Activated CD8-positive, alpha-beta memory T cell treated with anti-CD3 and anti-CD28 coated beads for 36 hours (primary cell): ENCODE data around the gene DLG4. TPM values are rescaled to one million over a fixed set of nuclear protein-coding genes. Genes with fewer than 3 reads are reported as not detected.

Experiments
- CTCF ChIA-PET: fragments of 350-600 bp; sonication (Branson Sonifier 250); formaldehyde crosslinking; loops from one replicate; lab custom pipeline; 2021; ENCODE audit warnings: antibody characterized with exemption; lab: Charles Lee
- POLR2A ChIA-PET: fragments of 350-600 bp; sonication (Branson Sonifier 250); formaldehyde crosslinking; loops from one replicate; lab custom pipeline; 2021; ENCODE audit warnings: antibody characterized with exemption; lab: Charles Lee
- total RNA-seq, 2 experiments: library from RNA; stranded (reverse); gene quantifications; one replicate each; pipeline ENCODE4 v1.2.3, GENCODE V29; 2021

DLG4 gene
- total RNA-seq = 1 to 10 TPM; 4.5 to 4.6 TPM

DNA sequence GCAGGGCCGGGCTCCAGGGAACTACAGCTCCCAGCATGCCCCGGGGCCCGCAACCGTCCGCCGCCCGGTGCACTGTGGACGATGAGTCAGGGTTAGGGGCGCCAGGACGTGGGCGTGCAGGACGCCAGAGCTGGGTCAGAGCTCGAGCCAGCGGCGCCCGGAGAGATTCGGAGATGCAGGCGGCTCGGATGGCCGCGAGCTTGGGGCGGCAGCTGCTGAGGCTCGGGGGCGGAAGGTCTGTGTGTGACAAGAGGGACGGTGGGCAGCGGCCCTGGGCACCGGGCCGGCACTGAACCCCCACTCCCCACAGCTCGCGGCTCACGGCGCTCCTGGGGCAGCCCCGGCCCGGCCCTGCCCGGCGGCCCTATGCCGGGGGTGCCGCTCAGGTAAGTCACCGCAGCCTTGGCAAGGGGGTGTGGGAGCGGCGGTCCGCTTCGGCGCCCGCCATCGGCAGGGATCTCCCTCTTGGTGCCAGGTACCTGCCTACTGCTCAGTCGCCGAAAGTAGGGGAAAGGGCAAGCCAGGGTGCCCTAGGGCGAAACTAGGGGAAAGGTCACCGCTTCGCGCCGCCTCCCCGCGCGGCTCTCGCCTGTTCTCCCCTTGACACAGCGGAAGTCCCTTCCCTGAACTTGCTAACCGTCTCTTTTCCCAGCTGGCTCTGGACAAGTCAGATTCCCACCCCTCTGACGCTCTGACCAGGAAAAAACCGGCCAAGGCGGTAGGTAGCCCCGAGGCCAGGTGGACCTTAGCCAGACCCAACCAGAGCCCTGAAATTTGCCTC is at the start of gene DLG4, which contains the start of gene ACADVL:
TSS of gene DLG4 (minus strand) at position 25 of the 781 bp plus-strand sequence.
TSS of gene ACADVL (plus strand) at position 127 of the 781 bp plus-strand sequence. CDS start at position 174, 47 bp downstream.
- ChIA-PET CTCF (interaction anchor here (0.9 to 2.1 kb wide), 10 partner anchors 12 to 174 kb away, joined by 3 to 12 read pairs (median 4); partner anchors contain the start of genes CTDNEP1, DVL2, ELP5 and PHF23), POLR2A (interaction anchor here (0.7 to 3.3 kb wide), 11 partner anchors 10 to 183 kb away, joined by 3 to 19 read pairs (median 5); partner anchors contain the start of genes ACAP1, CTDNEP1, DVL2 and NEURL4)

DNA sequence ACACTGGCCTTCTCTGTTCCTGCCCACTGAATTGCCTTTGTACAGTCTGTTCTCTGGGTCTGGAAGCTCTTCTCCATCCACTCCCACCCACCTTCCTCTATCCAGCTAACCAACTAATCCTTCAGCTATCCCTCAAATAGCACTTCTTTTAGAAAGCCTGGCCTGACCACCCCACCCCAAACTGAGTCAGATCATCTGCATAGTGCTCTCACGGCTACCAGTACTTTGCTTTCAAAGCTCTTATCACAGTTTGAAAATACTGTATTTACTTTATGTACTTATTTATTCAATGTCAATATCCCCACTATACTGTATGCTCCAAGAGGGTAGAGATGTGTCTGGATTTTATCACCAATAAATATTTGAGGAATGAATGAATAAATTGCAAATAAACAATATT is 47.1 kb upstream of the DLG4 start:
- CTCF ChIA-PET = interaction anchor here (0.6 to 1.5 kb wide), 4 partner anchors 8 to 37 kb away, joined by 3 to 6 read pairs (median 4); no protein-coding TSS in a partner anchor

GRCh38 chr17:7263801-7264078 is 44.1 kb upstream of the DLG4 start:
- ChIA-PET CTCF (interaction anchor here (0.9 to 2.1 kb wide), 2 partner anchors 10 to 33 kb away, joined by 3 to 9 read pairs; no protein-coding TSS in a partner anchor), POLR2A (no interaction called here)

More for the DNA sequence above, 47.1 kb upstream of the DLG4 start:
- POLR2A ChIA-PET = no interaction called here

DNA sequence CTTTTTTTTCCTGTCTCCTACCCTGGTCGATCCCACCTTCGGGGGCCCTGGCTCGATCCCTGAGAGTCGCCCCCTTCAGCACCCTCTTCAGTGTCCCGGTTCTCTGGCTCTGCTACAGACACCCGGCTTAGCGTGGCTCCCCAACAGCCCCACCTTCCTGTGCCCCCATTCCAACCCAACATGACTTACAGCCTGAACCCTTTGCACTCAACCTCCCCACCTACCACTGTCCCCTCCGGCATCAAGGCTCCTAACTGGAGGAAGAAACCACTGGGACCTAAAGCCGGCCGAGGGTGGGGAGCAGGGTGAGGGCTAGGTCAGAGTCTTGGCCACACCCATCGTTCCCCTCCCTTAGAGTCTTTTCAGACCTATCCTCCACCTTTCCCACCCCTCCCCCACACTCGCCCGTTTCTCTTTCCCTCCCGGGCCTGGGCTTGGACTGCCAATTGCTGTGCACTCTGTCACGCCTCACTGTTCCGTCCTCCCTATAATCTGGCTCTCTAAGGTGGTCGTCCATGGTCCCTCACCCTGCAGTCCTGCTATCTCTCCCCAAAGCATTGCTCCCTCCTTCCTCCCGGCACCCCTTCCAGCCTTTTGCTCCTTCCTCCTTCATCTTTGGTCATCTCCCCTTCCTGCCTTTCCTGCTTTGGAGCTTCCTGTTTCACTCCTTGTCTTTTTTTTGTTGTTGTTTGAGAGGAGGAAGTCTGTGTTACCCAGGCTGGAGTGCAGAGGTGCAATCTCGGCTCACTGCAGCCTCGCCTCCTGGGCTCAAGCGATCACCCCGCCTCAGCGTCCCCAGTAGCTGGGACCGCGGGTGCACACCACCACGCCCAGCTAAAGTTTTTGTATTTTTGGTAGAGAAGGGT is 43.5 kb upstream of the DLG4 start:
- ChIA-PET POLR2A (no interaction called here), CTCF (interaction anchor here (0.6 to 2.1 kb wide), 3 partner anchors 9 to 33 kb away, joined by 3 to 9 read pairs (median 3); no protein-coding TSS in a partner anchor)

DNA sequence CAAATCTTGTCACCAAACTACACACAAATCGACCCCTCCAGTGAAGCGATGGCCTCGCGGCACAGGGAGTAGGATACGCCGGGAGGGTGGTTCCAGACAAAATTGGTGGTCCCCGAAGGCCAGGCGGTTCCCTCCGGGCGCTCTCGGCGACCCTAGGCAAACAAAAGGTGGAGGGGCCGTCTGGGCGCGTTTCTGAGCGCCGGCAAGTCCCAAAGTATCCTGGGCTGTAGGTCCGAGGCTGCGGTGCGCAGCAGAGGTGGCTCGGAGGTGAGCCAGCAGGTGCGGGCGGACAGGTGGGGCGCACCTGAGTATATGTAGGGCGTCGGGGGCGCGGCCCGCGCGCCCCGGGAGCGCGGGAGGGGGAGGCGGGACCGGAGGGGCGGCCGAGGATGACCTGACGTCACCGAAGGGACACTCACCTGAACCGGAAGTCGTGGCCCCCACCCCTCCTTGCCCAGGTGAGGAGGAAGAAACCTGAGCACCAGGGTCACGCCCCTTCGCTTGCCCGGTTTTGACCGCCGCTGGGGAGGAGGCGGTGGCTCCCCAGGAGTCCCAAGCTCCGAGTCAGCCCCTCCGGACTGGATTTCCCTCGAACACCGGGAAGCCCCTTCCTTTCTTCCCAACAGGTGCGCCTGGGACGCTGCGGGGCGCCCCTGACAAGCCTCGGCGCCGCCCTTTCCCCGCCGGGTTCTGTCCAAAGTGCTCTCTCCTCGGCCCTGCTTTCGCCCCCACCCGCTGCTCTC is 42.7 kb upstream of the DLG4 start, which contains the start of gene CLDN7:
TSS of gene CLDN7 (minus strand) at position 287 of the 743 bp plus-strand sequence. CDS start 435 bp downstream, outside the sequence.
- ChIA-PET POLR2A (interaction anchor here (0.5 to 0.6 kb wide), 2 partner anchors 198 to 892 kb away, joined by 3 to 6 read pairs; no protein-coding TSS in a partner anchor), CTCF (interaction anchor here (1.1 to 1.2 kb wide), 2 partner anchors 18 to 93 kb away, joined by 3 read pairs; no protein-coding TSS in a partner anchor)

DNA sequence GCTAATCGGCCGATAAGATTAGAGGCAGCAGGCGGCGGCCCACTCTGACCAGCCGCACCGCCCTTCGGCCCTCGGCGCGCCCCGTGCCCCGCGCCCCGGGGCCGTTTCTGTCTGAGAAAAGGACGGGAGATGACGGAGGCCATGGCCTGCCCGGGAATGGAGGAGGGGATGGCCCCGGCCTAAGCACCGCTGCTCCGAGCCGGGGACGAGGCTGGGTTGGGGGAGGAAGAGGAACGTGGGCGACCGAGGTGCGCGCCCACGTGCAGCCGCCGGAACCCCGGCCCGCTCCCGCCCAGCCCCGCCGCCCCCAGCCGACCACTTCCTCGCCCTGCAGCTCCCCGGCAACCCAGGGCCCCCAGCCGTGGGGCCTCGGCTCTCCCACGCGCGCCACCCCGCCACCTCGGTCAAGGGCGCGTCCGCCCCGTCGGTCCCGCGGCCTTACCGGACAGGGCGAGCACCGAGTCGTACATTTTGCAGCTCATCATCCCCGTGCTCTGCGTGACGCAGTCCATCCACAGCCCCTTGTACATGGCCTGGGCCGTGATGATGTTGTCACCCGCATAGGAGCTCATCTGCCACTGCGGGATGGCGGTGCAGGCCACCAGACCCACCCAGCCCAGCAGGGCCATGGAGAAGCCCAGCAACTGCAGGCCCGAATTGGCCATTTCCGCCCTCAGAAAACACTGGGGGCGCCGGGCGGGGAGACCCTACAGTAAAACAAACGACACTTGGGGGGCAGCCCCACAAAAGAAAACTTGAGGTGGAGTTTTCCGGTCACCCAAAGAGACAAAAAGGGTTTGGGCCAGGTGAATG is 41.9 kb upstream of the DLG4 start:
- ChIA-PET CTCF (interaction anchor here (0.7 to 1.2 kb wide), 3 partner anchors 19 to 94 kb away, joined by 3 to 4 read pairs (median 3); no protein-coding TSS in a partner anchor), POLR2A (interaction anchor here (0.5 to 0.6 kb wide), 2 partner anchors 199 to 893 kb away, joined by 3 to 6 read pairs; no protein-coding TSS in a partner anchor)

- POLR2A ChIA-PET = no interaction called here
- CTCF ChIA-PET = interaction anchor here (0.7 to 1.2 kb wide), 3 partner anchors 19 to 95 kb away, joined by 3 to 4 read pairs (median 3); no protein-coding TSS in a partner anchor
These were observed 41.2 kb upstream of the DLG4 start for GRCh38 chr17:7260651-7261378.

DNA sequence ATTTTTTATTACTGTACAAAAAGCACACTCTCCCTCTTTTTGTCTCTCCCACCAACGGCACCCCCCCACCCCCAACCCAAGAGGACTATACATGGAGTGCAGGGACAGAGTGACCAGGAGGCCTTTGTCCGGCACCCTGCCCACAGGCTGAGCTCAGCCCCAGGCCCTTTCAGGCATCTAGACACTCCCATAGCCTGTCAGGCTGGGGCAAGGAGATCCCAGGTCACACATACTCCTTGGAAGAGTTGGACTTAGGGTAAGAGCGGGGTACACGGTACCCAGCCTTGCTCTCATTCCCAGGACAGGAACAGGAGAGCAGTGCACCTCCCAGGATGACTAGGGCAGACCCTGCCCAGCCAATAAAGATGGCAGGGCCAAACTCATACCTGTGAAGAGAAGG is 40.5 kb upstream of the DLG4 start:
- POLR2A ChIA-PET = interaction anchor here (0.6 kb wide), 1 partner anchor 22 kb away, joined by 3 read pairs; no protein-coding TSS in a partner anchor

DNA sequence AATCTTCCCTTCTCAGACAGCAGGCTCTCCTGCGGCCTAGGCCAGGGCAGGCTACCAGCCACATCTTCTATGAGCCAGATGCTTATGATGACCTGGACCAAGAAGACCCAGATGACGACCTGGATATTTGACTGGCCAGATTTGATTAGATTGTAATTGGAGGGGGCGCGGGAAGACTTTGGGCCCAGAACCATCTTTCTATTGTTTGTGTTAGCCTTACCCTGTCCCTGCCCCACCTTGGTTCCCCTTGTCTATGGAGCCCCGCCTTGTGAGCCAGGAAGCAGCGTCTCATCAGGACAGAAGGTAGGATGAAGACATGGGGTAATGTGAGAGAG is 39.9 kb upstream of the DLG4 start:
- ChIA-PET CTCF (interaction anchor here (0.5 to 1.5 kb wide), 3 partner anchors 37 to 293 kb away, joined by 3 to 4 read pairs (median 3); no protein-coding TSS in a partner anchor), POLR2A (interaction anchor here (0.6 kb wide), 1 partner anchor 23 kb away, joined by 3 read pairs; no protein-coding TSS in a partner anchor)

More for the DNA sequence above, 40.5 kb upstream of the DLG4 start:
- CTCF ChIA-PET = interaction anchor here (0.5 kb wide), 1 partner anchor 117 kb away, joined by 3 read pairs; no protein-coding TSS in a partner anchor

- ChIA-PET CTCF (interaction anchor here (0.6 to 1.5 kb wide), 3 partner anchors 8 to 293 kb away, joined by 3 to 6 read pairs (median 4); no protein-coding TSS in a partner anchor), POLR2A (no interaction called here)
These were observed 39.3 kb upstream of the DLG4 start for GRCh38 chr17:7258731-7259554.

DNA sequence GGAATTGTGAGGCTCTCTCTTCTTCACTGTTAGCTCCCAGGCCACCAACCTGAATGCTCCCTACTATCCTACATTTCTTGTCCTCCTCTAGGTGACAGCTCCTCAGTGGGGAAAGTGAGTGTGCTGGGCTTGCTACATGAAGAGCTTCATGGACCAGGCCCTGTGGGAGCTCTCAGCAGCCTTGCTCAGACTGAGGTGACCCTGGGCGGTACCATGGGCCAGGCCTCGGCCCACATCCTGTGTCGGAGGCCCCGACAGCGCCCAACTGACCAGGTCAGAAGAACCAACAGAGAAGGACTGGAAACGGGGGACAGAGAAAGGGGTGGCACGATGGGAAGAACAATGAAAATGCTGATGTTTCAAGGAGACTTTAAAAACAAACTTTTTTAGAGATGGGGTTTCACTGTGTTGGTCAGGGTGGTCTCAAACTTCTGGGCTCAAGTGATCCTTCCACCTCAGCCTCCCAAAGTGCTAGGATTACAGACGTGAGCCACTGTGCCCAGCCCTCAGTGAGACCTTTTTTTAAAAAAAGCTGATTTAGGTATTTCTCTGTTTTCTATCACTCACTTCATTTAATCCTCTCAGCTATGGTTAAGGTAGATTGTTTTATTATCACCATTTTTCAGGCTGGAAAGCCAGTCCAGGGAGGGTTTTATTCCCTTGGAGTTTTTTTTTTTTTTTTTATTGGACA is 37.3 kb upstream of the DLG4 start:
- ChIA-PET POLR2A (interaction anchor here (0.7 to 0.9 kb wide), 2 partner anchors 20 to 107 kb away, joined by 3 to 6 read pairs; no protein-coding TSS in a partner anchor), CTCF (interaction anchor here (0.8 to 1.4 kb wide), 2 partner anchors 9 to 39 kb away, joined by 5 read pairs; no protein-coding TSS in a partner anchor)

- POLR2A ChIA-PET = no interaction called here
- CTCF ChIA-PET = interaction anchor here (0.7 to 1.4 kb wide), 4 partner anchors 9 to 75 kb away, joined by 3 to 5 read pairs (median 3); partner anchors contain the start of gene NEURL4
These were observed 34.9 kb upstream of the DLG4 start for GRCh38 chr17:7254511-7254910.

- CTCF ChIA-PET = no interaction called here
- POLR2A ChIA-PET = no interaction called here
These were observed 33.4 kb upstream of the DLG4 start for GRCh38 chr17:7253082-7253481.

- ChIA-PET CTCF (interaction anchor here (1.2 to 3.1 kb wide), 3 partner anchors 10 to 32 kb away, joined by 3 to 17 read pairs (median 4); partner anchors contain the start of genes GABARAP and PHF23), POLR2A (interaction anchor here (0.6 to 2.0 kb wide), 2 partner anchors 14 to 342 kb away, joined by 3 to 10 read pairs; no protein-coding TSS in a partner anchor)
These were observed 32.8 kb upstream of the DLG4 start, which contains the start of gene ELP5 for GRCh38 chr17:7252176-7253043. Gene ELP5, plus strand, starts transcription at chr17:7252215. Its CDS starts 336 bp downstream, at chr17:7252551.
